ENCODE results near the gene SLC16A10. TPM values are rescaled to one million over a fixed set of nuclear protein-coding genes. Genes with fewer than 3 reads are reported as not detected.
"Not testable (repeated sequence)": the region's sequence is repeated elsewhere in the genome, so short reads cannot be mapped to it uniquely, and the experiment has no call there.

SLC16A10 gene
- total RNA-seq, 2 experiments from 2014 or later = 11.5 to 12.2 TPM

GRCh38 chr6:111050261-111051023 is 36.9 kb upstream of the SLC16A10 start:
- no peak for TF ChIP-seq CTCF (IDR thresholded peaks at IDR 0.05)
- CTCF ChIA-PET = interaction anchor here (1.3 to 1.4 kb wide), 2 partner anchors 22 to 160 kb away, joined by 3 read pairs; no protein-coding TSS in a partner anchor
- DNase-seq (no peak), ATAC-seq (no peak)
- Mint-ChIP-seq H3K36me3 (ENCODE audit: low read depth) (no peaks in the 10 kb centered on the region), H3K27ac (no peak overlapping the region), H3K4me1 (ENCODE audit: low read depth) (no peaks in the 10 kb centered on the region), H3K9me3 (no peaks in the 10 kb centered on the region), H3K4me3 (no peak overlapping the region), H3K27me3 (no peaks in the 10 kb centered on the region)
- POLR2A ChIA-PET = no interaction called here
- intact Hi-C loops (cut with micrococcal nuclease) = no loop called here

- TF ChIP-seq CTCF (IDR thresholded peaks at IDR 0.05) = no peak
- Mint-ChIP-seq H3K9me3 (no peaks in the 10 kb centered on the region), H3K4me1 (ENCODE audit: low read depth) (no peaks in the 10 kb centered on the region), H3K27ac (no peak overlapping the region), H3K4me3 (no peak overlapping the region), H3K36me3 (ENCODE audit: low read depth) (no peaks in the 10 kb centered on the region), H3K27me3 (no peaks in the 10 kb centered on the region)
- ATAC-seq (no peak), DNase-seq (no peak)
- CTCF ChIA-PET = interaction anchor here (2.7 kb wide), 1 partner anchor 158 kb away, joined by 11 read pairs; no protein-coding TSS in a partner anchor
- intact Hi-C loops (cut with micrococcal nuclease) = no loop called here
- POLR2A ChIA-PET = no interaction called here
Observed at GRCh38 chr6:111052171-111052570, 35.1 kb upstream of the SLC16A10 start.

- peaks cover 2% of the 10 kb centered on the region for H3K4me1 Mint-ChIP-seq (ENCODE audit: low read depth)
- H3K4me3 Mint-ChIP-seq = no peak overlapping the region
- H3K27me3 Mint-ChIP-seq = peaks cover 4% of the 10 kb centered on the region
- H3K36me3 Mint-ChIP-seq (ENCODE audit: low read depth) = no peaks in the 10 kb centered on the region
- peak; percentile 74 for TF ChIP-seq CTCF (IDR thresholded peaks at IDR 0.05)
- POLR2A ChIA-PET = interaction anchor here (0.6 kb wide), 1 partner anchor 157 kb away, joined by 3 read pairs; no protein-coding TSS in a partner anchor
- no peaks in the 10 kb centered on the region for H3K9me3 Mint-ChIP-seq
- ATAC-seq = peak; percentile 77
- DNase-seq = no peak
- CTCF ChIA-PET = interaction anchor here (0.5 to 4.0 kb wide), 45 partner anchors 8 to 649 kb away, joined by 3 to 75 read pairs (median 4); partner anchors contain the start of gene RPF2
- no peak overlapping the region for H3K27ac Mint-ChIP-seq
- intact Hi-C loops (cut with micrococcal nuclease) = loop anchor here (1.0 kb wide), 1 partner anchor 153 kb away; no protein-coding TSS in a partner anchor
Observed at GRCh38 chr6:111057074-111057752, 30.1 kb upstream of the SLC16A10 start.

GRCh38 chr6:111061508-111061907 is 25.8 kb upstream of the SLC16A10 start:
- POLR2A ChIA-PET = no interaction called here
- CTCF ChIA-PET = interaction anchor here (1.1 kb wide), 1 partner anchor 149 kb away, joined by 3 read pairs; no protein-coding TSS in a partner anchor
- H3K27ac Mint-ChIP-seq = no peak overlapping the region
- DNase-seq (no peak), ATAC-seq (no peak)
- H3K4me1 Mint-ChIP-seq (ENCODE audit: low read depth) = peaks cover 2% of the 10 kb centered on the region
- H3K4me3 Mint-ChIP-seq = no peak overlapping the region
- peaks cover 4% of the 10 kb centered on the region for H3K27me3 Mint-ChIP-seq
- intact Hi-C loops (cut with micrococcal nuclease) = no loop called here
- peaks cover 7% of the 10 kb centered on the region for H3K9me3 Mint-ChIP-seq
- no peaks in the 10 kb centered on the region for H3K36me3 Mint-ChIP-seq (ENCODE audit: low read depth)
- no peak for TF ChIP-seq CTCF (IDR thresholded peaks at IDR 0.05)

- CTCF ChIA-PET = interaction anchor here (1.1 kb wide), 1 partner anchor 149 kb away, joined by 3 read pairs; no protein-coding TSS in a partner anchor
- H3K4me1 Mint-ChIP-seq (ENCODE audit: low read depth); H3K36me3 Mint-ChIP-seq (ENCODE audit: low read depth); H3K27me3 Mint-ChIP-seq; POLR2A ChIA-PET; intact Hi-C loops (cut with micrococcal nuclease); ATAC-seq; H3K27ac Mint-ChIP-seq; H3K4me3 Mint-ChIP-seq; H3K9me3 Mint-ChIP-seq; DNase-seq: not testable (repeated sequence)
Observed at GRCh38 chr6:111061985-111062384, 25.3 kb upstream of the SLC16A10 start.

- ChIA-PET CTCF (interaction anchor here (0.7 kb wide), 1 partner anchor 416 kb away, joined by 3 read pairs; no protein-coding TSS in a partner anchor), POLR2A (interaction anchor here (0.6 kb wide), 1 partner anchor 84 kb away, joined by 3 read pairs; no protein-coding TSS in a partner anchor)
- H3K27me3 Mint-ChIP-seq; H3K4me3 Mint-ChIP-seq; intact Hi-C loops (cut with micrococcal nuclease); H3K36me3 Mint-ChIP-seq (ENCODE audit: low read depth); ATAC-seq; H3K4me1 Mint-ChIP-seq (ENCODE audit: low read depth); H3K9me3 Mint-ChIP-seq; H3K27ac Mint-ChIP-seq; DNase-seq: not testable (repeated sequence)
Observed at GRCh38 chr6:111062860-111063259, 24.4 kb upstream of the SLC16A10 start.
